H1 (cell line): ENCODE measurements around the gene UCHL1. TPM values are rescaled to one million over a fixed set of nuclear protein-coding genes. Genes with fewer than 3 reads are reported as not detected.

Experiments used
- KDM5A ChIP-seq: fragments of 200-600 bp; IDR thresholded peaks from 2 replicates; pipeline ENCODE4 v1.7.1; 2012; ENCODE audit warnings: mild to moderate bottlenecking, low read length, inconsistent platforms, mixed read lengths
- RXRA ChIP-seq: IDR thresholded peaks from 2 replicates; pipeline ENCODE4 v1.6.1; 2011; ENCODE audit warnings: low read depth, mild to moderate bottlenecking, low read length, moderate library complexity; ENCODE audit not compliant: insufficient read depth
- polyA plus RNA-seq, 7 experiments: library from polyadenylated mRNA; depleted of rRNA in 3 of 7; stranded (reverse) in 5 of 7; unstranded in 2 of 7; fragments of >200 nt in 5 of 7; fragments of 200-250 nt in 2 of 7; gene quantifications; 1 replicate in 5 of 7; 2 replicates in 1 of 7; 4 replicates in 1 of 7; pipeline versions ENCODE4 v1.2.1 to v1.2.3, GENCODE V29; 2011 to 2013; ENCODE audit warnings: missing spikeins in 2 of 7, mixed read lengths in 2 of 7
- total RNA-seq: library from RNA; stranded (reverse); fragmentation: NEBNext Ultra II Directional; extraction: Animal tissue kit (Norgen Biotek cat#: 25700); gene quantifications from 2 replicates; pipeline ENCODE4 v1.2.1, GENCODE V29; 2021

UCHL1 gene
- total and polyA plus RNA-seq, 2 of the 8 experiments (the other 6 are each of a cell fraction or from before 2014, with no cell fraction given) = 781 to 1,717 TPM

DNA sequence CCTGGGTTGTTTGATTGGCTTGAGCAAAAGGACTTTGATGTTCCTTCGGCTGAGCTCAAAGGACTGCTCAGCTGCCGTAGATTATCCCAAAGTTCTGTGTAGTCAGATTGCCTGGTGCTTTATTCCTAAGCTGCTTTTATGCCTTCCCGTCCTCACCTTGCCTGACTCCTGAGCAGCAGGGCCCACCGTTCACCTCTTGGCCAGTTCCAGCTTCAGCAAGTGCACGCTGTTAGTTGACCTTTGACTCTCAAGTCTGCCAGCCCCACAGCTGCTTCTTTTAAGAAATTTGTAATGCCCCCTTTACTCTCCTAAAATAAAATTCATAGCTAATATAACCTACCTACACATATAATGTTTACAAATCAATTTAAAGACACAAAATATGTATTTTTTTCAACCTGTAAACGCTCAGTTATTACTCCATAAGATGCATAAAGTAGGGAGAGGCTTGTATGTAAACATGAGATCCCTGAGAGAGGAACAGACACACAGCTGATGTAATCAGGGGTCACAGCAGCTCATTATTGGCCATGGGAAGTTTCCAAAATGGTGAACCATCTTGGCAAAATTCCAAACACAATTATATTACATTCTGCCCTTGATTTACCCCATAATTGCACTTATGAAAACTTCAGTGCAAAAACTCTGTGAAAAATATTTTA, 28.6 kb downstream of the UCHL1 start (continued):
- TF ChIP-seq RXRA (no peak), KDM5A (no peak)
